Tibial nerve (tissue), 4 donors: ENCODE data around the gene SCT. TPM values are rescaled to one million over a fixed set of nuclear protein-coding genes. Genes with fewer than 3 reads are reported as not detected.

Experiments used
- DNase-seq, 2 donors: peaks; one replicate each; pipeline ENCODE4 v3.0.0-alpha.2; 2019; ENCODE audit warnings: low spot score in 2 of 2
- H3K27ac ChIP-seq, 4 donors: fragments of 200-600 bp; sonication (generic) in 3 of 4; one replicate each; pipeline ENCODE4 v1.5.1; 2017 to 2019; ENCODE audit warnings: mild to moderate bottlenecking in 1 of 4
- H3K27me3 ChIP-seq, 2 donors: fragments of 200-600 bp; sonication (generic) in 1 of 2; one replicate each; pipeline versions ENCODE4 v1.5.1 to v1.6.0; 2017 to 2019
- H3K36me3 ChIP-seq, 3 donors: fragments of 200-600 bp; sonication (generic); one replicate each; pipeline ENCODE4 v1.5.1; 2018 to 2019
- H3K4me1 ChIP-seq, 4 donors: fragments of 200-600 bp; sonication (generic) in 3 of 4; one replicate each; pipeline ENCODE4 v1.5.1; 2017 to 2019
- H3K4me3 ChIP-seq, 4 donors: fragments of 200-600 bp; sonication (generic) in 3 of 4; one replicate each; pipeline ENCODE4 v1.5.1; 2017 to 2019; ENCODE audit warnings: mild to moderate bottlenecking in 1 of 4, moderate library complexity in 1 of 4
- H3K9me3 ChIP-seq, 4 donors: fragments of 200-600 bp; sonication (generic) in 3 of 4; one replicate each; pipeline ENCODE4 v1.5.1; 2017 to 2019
- EP300 ChIP-seq, 2 donors: sonication (generic); formaldehyde crosslinking; IDR thresholded peaks; one replicate each; pipeline ENCODE4 v1.6.1; 2017; ENCODE audit warnings: antibody characterized with exemption in 2 of 2, mild to moderate bottlenecking in 1 of 2
- POLR2A ChIP-seq, 2 donors: fragments of 450-650 bp; IDR thresholded peaks; one replicate each; pipeline ENCODE4 v1.6.1; 2017; ENCODE audit warnings: antibody characterized with exemption in 2 of 2, mild to moderate bottlenecking in 2 of 2, moderate library complexity in 2 of 2
- WGBS, 2 donors: methylation state at CpG; one replicate each; pipeline ENCODE4 v1.1.5; 2018; 5-methylcytosine and 5-hydroxymethylcytosine counted together
- total RNA-seq, 4 donors: library from RNA; depleted of rRNA; stranded (reverse); fragments of >200 nt; gene quantifications; one replicate each; pipeline ENCODE4 v1.1.0, GENCODE V29; 2016
- TF ChIP-seq, protein P1 (sequence below), 5 experiments: fragments of 200-600 bp in 3 of 5; fragments of 450-650 bp in 2 of 5; sonication (generic) in 3 of 5; IDR thresholded peaks; one replicate each; pipeline ENCODE4 v1.5.1; 2016 to 2019; ENCODE audit warnings: antibody characterized with exemption in 5 of 5, mild to moderate bottlenecking in 3 of 5, moderate library complexity in 2 of 5

Gene SCT
- total RNA-seq, 4 donors from 2014 or later: not detected

- WGBS, 2 donors: 67 to 72% methylated on average over 53 to 56 of the region's 68 CpGs
- peak overlapping the region; percentile 56 to 83 (median 71) for H3K4me3 ChIP-seq
- H3K27me3 ChIP-seq: no peaks in the 10 kb centered on the region
These were observed 12.1 kb downstream of the SCT start for GRCh38 chr11:614623-615503.

DNA sequence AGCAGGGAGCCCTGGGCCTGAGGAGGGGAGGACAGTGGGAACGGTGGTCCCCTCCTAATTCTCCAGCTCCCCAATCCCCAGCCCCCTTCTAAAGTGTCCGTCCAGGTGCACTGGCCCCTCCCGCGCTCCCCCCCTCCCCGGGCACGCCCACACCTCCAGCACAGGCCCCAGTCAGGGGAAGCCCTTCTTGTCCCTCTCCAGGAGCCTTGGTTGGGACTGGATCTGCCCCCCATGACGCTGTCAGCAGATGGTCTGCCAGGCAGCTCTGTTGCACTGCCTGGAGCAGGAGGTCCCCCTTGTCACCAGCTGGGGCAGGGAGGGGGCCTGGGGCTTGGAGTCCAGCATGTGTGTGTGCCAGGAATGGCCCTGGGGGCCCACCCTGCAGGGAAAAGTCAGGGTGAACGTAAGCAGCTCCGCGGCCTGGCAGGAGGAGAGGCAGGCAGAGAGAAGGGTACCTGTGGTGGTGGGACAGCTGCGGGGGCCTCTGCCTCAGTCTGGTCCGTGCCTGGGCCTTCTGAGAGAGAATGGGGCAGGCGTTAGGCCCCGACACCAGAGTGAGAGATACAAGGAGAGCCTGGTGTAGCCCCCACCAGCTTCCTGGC, 12.9 kb downstream of the SCT start:
- Histone ChIP-seq H3K9me3 (no peaks in the 10 kb centered on the region), H3K27me3 (no peaks in the 10 kb centered on the region), H3K4me3 (peak overlapping the region in 1 of 4 donors; percentile 75), H3K36me3 (peaks cover 0 to 67% (median 12%) of the 10 kb centered on the region in 3 donors), H3K27ac (peak overlapping the region; percentile 34 to 96 (median 92)), H3K4me1 (peaks cover 0 to 38% (median 17%) of the 10 kb centered on the region in 4 donors)
- no peak for TF ChIP-seq POLR2A (IDR thresholded peaks at IDR 0.05)
- TF ChIP-seq, protein P1, sequence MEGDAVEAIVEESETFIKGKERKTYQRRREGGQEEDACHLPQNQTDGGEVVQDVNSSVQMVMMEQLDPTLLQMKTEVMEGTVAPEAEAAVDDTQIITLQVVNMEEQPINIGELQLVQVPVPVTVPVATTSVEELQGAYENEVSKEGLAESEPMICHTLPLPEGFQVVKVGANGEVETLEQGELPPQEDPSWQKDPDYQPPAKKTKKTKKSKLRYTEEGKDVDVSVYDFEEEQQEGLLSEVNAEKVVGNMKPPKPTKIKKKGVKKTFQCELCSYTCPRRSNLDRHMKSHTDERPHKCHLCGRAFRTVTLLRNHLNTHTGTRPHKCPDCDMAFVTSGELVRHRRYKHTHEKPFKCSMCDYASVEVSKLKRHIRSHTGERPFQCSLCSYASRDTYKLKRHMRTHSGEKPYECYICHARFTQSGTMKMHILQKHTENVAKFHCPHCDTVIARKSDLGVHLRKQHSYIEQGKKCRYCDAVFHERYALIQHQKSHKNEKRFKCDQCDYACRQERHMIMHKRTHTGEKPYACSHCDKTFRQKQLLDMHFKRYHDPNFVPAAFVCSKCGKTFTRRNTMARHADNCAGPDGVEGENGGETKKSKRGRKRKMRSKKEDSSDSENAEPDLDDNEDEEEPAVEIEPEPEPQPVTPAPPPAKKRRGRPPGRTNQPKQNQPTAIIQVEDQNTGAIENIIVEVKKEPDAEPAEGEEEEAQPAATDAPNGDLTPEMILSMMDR (IDR thresholded peaks at IDR 0.05): no peak
- TF ChIP-seq EP300 (IDR thresholded peaks at IDR 0.05): no peak
- DNase-seq: no peak
- WGBS, 2 donors: 75 to 79% methylated on average over 14 of the region's 14 CpGs

More at GRCh38 chr11:614623-615503, 12.1 kb downstream of the SCT start:
- Histone ChIP-seq H3K27ac (peak overlapping the region; percentile 83 to 96 (median 92)), H3K9me3 (no peaks in the 10 kb centered on the region), H3K4me1 (peaks cover 0 to 38% (median 17%) of the 10 kb centered on the region in 4 donors), H3K36me3 (peaks cover 0 to 67% (median 12%) of the 10 kb centered on the region in 3 donors)
- DNase-seq: no peak
- TF ChIP-seq, protein P1 (IDR thresholded peaks at IDR 0.05): no peak
- TF ChIP-seq EP300 (IDR thresholded peaks at IDR 0.05): no peak
- TF ChIP-seq POLR2A (IDR thresholded peaks at IDR 0.05): no peak

DNA sequence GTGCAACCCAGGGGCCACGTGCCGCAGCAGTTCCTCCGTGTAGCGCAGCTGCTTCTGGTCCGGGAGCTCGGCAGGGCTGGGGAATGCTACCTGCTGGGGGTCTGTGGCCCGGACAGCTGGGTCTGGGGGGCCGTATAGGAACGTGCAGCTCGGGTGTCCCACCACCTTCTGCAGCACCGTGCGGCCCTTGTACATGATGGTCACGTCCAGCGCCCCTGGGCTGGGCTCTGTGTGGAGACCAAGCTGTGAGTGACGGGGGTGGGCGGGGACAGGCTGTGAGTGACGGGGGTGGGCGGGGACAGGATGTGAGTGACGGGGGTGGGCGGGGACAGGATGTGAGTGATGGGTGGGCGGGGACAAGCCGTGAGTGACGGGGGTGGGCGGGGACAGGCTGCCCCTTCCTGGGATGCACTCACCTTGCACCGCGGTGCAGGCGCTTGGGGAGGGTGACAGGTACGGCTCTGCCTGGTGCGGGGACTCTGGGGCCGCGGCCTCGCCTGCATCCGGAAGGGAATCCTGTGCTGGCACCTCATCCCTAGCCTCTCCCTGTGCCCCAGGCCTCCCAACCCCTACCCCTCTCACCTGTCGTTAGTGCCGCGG, 13.5 kb downstream of the SCT start:
- H3K4me3 ChIP-seq: no peak overlapping the region
- no peaks in the 10 kb centered on the region for H3K27me3 ChIP-seq
- TF ChIP-seq POLR2A (IDR thresholded peaks at IDR 0.05) (no peak), EP300 (IDR thresholded peaks at IDR 0.05) (no peak)
- TF ChIP-seq, protein P1 (IDR thresholded peaks at IDR 0.05): no peak
- H3K4me1 ChIP-seq: peaks cover 0 to 38% (median 17%) of the 10 kb centered on the region in 4 donors
- WGBS, 2 donors: 58 to 64% methylated on average over 25 to 32 of the region's 36 CpGs
- peak overlapping the region; percentile 34 to 96 (median 92) for H3K27ac ChIP-seq
- DNase-seq: peak; percentile 68 to 73
- H3K9me3 ChIP-seq: no peaks in the 10 kb centered on the region
- H3K36me3 ChIP-seq: peaks cover 0 to 73% (median 13%) of the 10 kb centered on the region in 3 donors

GRCh38 chr11:612961-613300, 14.1 kb downstream of the SCT start:
- Histone ChIP-seq H3K27ac (peak overlapping the region in 2 of 4 donors; percentile 46 to 96), H3K36me3 (peaks cover 0 to 74% (median 18%) of the 10 kb centered on the region in 3 donors)
- DNase-seq: no peak

More at GRCh38 chr11:612961-613300, 14.1 kb downstream of the SCT start:
- TF ChIP-seq EP300 (IDR thresholded peaks at IDR 0.05) (no peak), POLR2A (IDR thresholded peaks at IDR 0.05) (no peak)
- TF ChIP-seq, protein P1 (IDR thresholded peaks at IDR 0.05): no peak
- Histone ChIP-seq H3K4me1 (peaks cover 0 to 38% (median 17%) of the 10 kb centered on the region in 4 donors), H3K9me3 (no peaks in the 10 kb centered on the region), H3K4me3 (no peak overlapping the region), H3K27me3 (no peaks in the 10 kb centered on the region)
- 94 to 96% methylated on average over 9 to 10 of the region's 10 CpGs for WGBS, 2 donors
